GM08714 (cell line): Measurements from ENCODE around the gene LHFPL2.

ENCODE experiments used
- H3K4me3 ChIP-seq: fragments of 200-500 bp; sonication (Bioruptor generic); 2 replicates; pipeline ENCODE4 v1.5.1; 2014; ENCODE audit warnings: mild to moderate bottlenecking, low read length, inconsistent platforms
- ZNF274 ChIP-seq: IDR thresholded peaks from 2 replicates; pipeline ENCODE4 v1.6.1; 2012; ENCODE audit warnings: mild to moderate bottlenecking, low read depth, low read length

The LHFPL2 gene

DNA sequence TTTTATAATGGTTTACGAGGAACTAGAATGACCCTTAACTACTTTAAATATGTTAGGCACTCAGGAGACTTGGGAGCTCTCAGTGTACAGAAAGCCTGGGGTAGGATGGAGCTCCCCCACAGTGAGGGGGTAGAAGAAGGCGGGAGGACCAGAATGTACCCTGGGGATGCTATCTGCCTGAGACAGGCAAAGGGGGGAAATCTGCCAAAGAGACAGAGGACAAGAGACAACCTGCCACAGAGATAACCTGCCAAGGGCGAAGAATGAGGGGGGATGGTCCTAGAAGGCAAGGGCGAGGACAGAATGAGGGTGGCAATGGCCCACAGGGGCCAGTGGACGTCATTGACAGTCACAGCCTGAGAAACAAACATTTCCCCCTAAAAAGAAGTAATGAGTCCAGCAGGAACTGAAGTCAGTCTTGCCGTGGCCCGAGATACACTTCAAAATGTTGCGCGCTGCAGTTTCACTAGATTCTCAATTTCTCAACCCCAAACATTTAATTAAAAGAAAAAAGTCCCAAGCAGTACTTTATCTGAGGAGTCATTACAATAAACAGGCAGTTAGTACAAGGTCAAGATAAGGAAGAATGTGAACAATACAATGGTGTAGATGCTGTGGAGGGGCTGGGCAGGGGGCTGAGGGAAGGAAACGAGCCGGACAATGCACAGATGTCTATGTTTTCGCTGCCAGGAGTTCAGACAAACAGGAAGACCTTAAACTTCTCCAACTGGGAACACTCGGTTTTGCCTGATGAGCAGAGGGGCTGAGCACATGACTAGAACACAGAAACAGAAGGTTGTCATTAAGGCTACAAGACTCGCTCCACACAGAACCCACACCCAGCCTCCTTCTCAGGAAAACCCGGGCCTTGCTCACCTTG, 125.0 kb downstream of the LHFPL2 start:
- no peak for TF ChIP-seq ZNF274
- no peak overlapping the region for H3K4me3 ChIP-seq

DNA sequence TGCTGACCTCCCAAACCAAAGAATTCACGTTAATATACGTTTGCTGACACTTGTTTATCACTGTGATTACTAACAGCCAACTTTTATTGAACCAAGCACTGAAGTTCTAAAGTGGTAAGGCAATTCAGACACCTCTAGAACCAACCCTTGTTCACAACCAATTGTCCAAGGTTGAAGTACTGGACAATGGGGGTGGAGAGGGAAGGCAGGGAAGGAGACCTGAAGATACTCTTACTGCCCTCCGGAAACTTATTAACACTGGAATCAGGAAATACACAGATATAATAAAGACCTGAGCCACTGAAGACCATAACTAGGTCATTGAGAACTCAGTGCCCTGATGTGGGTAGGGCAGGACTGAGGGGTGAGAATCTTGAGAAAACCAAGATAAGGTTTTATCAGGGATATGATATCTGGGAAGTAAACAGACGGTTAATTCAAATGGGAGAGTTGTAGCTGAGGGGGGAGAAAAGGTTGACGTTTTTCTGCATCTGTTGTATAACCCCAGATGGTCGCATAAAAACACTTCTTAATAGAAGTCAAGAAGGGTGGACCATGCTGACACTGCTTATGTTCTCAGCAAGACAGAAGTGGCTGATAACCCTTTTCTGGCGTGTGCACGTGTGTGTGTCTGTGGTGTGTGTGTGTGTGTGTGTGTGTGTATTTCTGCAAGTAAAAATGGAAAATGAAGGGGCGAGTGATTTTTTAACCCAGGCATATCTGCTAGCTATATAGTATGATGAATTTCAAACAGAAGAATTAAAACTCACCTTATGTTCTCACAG, 125.9 kb downstream of the LHFPL2 start:
- no peak overlapping the region for H3K4me3 ChIP-seq
- TF ChIP-seq ZNF274, result no peak

DNA sequence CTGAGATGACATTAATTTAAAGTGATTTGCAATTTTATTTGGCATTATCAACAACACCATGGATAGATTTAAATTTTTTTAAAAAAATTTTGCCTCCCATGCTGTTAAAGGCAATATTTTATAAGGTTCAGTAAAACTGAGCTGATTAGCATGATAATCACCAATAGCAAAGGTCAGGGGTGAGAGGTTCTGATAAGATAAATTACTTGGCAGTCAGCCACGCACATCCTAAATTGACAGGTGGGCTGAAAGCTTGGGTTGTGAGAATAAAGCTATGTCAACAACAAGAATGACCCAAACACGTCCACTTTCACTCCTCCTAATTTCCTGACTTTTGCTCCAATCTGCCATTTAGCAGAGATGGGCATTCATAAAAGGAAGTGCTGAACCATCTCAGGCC, 127.1 kb downstream of the LHFPL2 start:
- TF ChIP-seq ZNF274, result no peak

DNA sequence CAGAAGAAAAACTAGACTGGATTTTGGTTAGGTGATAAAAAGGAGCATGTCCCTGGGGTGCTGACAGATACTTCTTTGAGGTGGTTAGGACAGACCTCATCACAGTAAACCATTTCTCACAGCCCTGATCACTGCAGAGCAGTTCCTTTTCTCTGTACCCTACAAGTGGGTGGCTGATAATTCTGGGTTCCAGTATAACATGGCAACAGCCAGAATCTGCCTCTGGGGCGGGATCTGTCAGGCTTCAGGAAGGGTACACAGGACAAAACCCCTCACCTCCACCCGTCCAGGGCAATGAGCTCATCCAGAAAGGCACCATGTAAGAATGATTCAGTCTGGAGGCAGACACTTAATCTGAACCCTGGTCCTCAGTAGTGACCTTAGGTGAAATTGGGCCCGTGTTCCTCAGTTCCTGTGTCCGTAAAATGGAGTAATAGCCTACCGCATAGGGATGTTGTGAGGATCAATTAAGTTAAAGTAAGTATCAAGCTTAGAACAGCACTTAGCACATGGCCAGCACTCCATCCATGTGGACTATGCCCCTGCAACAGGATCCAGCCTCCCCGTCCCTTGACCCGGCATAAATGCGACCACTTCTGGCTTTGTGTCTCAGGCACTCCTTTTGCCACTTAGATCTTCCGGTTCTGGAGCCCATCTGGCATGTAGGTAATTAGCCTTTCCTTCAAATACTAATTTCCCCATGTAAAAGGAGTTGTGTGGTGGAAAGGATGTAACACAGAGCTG, 129.2 kb downstream of the LHFPL2 start:
- H3K4me3 ChIP-seq, result no peak overlapping the region
- TF ChIP-seq ZNF274, result no peak

More for the DNA sequence above, 127.1 kb downstream of the LHFPL2 start:
- no peak overlapping the region for H3K4me3 ChIP-seq

DNA sequence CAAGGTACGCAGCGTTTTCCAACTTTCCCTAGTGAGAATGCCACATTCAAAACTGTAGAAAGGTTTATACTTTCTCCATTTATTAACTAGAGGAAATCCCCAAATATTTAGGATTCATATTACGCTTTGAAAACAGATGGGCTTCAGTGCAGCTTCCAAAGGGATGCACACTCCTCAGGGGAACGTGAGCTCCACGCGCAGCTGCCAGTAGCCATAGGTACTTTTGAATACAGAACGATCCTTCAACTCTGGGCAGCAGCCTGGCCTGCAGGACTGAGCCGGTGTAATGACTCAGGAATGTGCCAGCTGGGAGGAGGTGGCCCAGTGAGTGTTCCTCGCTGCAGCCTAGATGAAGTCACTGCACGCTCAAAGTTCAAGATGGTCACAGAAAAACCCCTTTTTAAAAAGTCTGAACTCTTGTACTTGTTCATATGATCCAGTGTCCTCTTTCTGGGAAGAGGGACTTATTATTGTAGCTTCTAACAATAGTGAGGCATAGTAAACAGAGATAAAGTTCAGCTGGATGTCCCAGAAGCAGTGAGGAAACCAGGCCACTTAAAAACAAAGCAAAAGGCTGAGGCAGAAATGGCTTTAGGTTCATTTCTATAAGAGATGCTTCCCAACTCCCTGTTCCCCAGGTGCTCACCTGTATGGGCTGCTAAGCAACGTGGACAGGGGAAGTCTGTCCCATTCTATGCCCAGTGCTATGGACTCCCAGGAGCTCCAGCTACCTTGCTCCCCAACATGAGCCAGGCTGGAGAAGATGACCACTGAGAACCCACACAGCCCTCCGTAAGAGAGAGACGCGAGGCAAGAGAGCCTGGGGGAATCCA, 130.0 kb downstream of the LHFPL2 start:
- no peak for TF ChIP-seq ZNF274
- no peak overlapping the region for H3K4me3 ChIP-seq

DNA sequence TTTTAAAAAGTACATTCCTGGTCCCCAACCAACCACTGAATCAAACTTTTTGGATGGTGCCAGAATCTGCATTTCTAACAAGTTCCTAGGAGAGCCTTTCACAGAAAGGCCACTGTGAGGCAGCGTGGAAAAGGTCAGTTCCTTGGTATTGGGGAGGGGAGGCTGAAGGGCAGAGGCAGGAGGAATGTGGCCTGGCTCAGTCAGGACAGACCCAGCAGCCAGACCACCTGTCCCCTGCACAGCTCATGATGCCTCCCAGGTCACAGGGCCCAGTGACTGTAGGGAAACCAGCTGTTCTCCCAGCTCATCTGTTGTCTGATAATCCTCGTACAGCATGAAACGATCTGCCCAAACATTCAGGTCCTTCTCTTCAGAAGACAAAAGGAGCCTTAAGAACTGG, 132.9 kb downstream of the LHFPL2 start:
- TF ChIP-seq ZNF274, result no peak

DNA sequence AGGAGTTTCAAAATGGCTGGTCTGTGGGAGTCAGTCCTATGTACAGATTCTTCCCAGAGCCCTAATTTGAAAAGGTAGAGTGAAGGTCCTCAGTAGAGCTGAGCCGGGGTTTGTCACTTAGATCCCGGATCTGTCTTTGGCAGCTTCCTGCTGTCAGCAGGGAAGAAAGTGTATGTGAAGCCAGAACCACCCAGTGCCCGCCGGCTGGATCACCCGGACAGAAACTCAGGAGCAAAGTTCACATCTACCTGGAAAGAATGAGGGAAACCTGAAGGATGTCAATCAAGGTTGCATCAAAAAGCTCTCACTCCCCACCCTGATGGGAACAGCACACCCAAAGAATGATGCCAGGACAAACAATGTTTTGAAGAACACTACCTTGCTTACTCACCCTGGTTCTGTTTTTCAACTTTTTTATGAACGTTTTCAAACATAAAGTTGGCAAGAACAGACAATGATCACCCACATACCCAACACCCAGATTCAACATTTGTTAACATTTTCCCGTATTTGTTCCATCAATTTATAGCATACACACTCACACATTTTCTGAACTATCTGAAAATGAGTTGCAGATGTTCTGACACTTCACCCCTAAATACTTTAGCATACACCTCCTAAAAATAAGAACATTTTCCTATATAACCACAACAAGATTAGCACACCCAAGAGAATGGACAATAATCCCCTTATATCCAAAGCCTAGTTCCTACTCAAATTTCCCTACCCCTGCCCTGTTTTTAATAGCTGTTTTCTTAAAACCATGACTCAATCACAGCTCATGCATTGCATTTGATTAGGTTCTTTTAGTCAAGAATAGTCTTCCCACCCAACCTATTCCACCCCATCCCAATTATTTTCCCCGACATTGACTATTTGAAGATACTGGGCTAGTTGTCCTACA, 133.9 kb downstream of the LHFPL2 start:
- no peak overlapping the region for H3K4me3 ChIP-seq
- no peak for TF ChIP-seq ZNF274

More for the DNA sequence above, 132.9 kb downstream of the LHFPL2 start:
- H3K4me3 ChIP-seq, result no peak overlapping the region

DNA sequence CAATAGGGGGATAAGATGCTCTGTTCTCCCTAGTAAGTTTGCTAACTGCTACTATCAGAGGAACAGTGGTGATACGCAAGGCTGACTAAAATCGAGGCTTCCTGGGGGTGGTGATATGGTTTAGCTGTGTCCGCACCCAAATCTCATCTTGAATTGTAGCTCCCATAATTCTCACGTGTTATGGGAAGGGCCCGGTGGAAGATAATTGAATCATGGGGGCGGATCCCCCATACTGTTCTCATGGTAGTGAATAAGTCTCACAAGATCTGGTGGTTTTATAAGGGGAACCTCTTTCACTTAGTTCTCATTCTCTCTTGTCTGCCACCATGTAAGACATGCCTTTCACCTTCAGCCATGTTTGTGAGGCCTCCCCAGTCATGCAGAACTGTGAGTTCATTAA, 135.1 kb downstream of the LHFPL2 start:
- H3K4me3 ChIP-seq, result no peak overlapping the region
- no peak for TF ChIP-seq ZNF274

DNA sequence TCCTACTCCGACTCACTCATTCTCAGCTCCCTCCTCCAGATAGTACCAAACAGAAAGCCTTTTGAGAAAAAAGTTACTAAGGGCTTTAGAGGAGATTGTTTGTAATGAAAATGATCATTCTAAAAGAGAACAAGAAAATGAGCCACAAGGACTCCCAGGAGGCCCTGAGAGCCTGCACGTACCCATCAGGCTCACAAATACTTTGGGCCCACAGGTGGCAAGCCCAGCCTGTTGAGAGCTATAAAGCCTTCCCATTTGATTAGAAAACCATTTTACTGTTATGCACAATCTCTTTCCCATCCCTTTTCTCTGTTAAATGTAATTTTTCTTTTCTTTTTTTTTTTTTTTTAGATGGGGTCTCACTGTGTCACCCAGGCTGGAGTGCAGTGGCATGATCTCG, 136.1 kb downstream of the LHFPL2 start:
- no peak for TF ChIP-seq ZNF274
- no peak overlapping the region for H3K4me3 ChIP-seq

DNA sequence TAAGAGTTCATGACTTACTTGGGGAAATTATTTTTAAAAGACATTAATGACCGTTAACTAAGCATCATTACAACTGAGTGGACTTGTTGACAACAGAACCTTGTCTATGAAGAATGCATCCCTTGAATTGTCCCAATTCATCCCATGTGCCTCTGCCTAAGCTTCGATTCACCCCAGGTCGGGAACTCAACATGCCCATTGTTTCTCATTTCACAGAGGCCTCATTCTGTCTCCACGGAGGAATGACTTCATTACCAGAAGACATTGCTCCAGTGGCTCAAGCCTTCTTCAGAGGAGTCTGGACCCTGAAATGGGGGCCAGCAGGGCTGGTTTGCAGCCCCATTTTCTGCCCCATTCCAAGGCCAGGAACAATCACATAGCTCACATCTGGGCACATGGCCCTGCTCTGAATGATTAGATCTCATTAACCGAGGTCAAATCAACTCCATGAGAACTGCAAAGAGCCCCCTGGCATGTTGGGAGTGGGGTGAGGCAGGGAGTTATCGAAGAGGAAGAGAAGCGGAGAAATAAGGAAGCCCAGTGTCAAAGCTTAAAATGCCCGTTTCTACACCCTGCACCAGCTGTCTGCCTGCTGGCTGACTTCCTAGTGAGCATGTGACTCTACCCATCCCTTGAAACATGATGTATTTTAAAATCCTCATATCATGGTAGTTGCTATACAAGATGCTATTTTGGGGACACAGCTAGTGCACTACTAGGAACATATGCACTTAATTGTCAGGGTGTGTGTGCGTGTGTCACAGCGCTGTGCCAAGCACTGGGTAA, 137.3 kb downstream of the LHFPL2 start:
- TF ChIP-seq ZNF274, result no peak
- H3K4me3 ChIP-seq, result no peak overlapping the region

DNA sequence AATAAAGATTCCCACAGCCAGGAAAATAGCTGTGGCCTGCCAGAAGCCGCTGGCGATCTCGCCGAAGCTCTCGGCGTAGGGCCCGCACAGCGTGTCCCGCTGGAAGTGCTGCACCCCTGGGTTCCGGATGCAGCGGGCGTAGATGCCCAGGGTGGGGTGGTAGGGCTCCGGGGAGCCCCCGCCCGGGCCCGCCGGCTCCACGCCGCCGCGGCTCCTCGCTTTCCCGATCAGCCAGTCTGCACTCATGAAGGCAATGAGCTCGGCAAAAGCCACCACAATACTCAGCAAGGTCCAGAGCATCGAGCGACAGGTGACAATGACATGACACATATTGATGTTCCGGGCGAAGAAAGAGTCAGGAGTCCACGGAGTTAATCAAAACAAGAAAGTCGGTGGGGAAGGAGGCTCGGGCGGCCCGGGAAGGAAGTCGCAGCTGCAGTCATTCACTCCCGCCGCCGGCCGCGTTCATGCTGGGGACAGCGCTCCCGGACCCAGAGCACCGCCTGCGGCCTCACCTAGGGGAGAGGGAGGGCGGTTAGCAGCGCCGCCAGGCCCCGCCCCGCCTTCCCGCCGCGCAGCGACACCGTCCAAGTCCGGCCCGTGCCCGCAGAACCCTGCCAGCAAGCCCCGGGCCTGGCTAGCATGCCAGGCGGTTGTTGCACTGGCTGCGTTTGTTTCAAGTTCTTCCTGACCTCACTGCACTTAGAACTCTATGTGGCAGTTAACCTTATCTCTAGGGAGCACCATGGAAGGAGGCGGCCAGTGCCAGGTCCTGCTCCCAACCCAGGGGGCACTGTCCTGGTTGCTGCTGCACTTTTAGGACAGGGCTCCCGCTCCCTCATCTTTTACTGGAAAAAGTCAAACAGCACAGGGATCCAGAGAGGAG, 138.4 kb downstream of the LHFPL2 start:
- TF ChIP-seq ZNF274, result no peak
- peak overlapping the region; percentile 27; the same call in 1 of the 2 replicates for H3K4me3 ChIP-seq
